C4-2B (cell line): ENCODE data around the gene ZBP1.

Experiments
- H3K27ac ChIP-seq: fragments of 450-650 bp; 2 replicates; pipeline ENCODE4 v1.5.1; 2017
- ZFX ChIP-seq: fragments of 450-650 bp; IDR thresholded peaks from 2 replicates; pipeline ENCODE4 v1.6.1; 2017
- TF ChIP-seq, protein P1 (sequence below): fragments of 450-650 bp; conservative IDR thresholded peaks from 2 replicates; pipeline ENCODE4 v1.5.1; 2017; ENCODE audit warnings: mild to moderate bottlenecking

ZBP1 gene

DNA sequence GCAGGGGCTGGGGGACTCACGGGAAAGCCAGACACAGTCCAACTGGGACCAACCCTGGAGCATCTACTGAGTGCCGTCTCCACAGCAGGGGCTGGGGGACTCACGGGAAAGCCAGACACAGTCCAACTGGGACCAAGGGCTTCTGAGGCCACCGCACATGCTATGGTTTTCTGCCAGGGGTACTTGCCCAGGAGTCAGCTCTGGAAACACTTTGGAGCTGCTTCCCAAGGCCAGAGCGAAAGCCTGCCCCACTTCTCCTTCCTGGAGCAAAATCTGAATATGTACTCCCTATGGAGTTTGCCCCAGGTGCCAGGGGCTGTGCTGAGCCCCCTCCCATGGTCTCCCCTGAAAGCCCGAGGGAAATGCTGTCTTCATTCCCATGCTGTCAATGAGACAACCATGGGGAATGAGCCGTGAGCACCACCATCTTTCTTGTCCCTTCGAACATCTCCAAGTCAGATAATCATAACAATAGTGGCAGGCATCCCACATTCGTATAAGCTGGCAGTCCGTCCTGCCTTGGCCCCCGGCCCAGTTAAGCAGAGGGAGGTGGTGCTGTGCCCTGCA lies 40.8 kb downstream of the ZBP1 start:
- no peak overlapping the region for H3K27ac ChIP-seq
- TF ChIP-seq, protein P1, sequence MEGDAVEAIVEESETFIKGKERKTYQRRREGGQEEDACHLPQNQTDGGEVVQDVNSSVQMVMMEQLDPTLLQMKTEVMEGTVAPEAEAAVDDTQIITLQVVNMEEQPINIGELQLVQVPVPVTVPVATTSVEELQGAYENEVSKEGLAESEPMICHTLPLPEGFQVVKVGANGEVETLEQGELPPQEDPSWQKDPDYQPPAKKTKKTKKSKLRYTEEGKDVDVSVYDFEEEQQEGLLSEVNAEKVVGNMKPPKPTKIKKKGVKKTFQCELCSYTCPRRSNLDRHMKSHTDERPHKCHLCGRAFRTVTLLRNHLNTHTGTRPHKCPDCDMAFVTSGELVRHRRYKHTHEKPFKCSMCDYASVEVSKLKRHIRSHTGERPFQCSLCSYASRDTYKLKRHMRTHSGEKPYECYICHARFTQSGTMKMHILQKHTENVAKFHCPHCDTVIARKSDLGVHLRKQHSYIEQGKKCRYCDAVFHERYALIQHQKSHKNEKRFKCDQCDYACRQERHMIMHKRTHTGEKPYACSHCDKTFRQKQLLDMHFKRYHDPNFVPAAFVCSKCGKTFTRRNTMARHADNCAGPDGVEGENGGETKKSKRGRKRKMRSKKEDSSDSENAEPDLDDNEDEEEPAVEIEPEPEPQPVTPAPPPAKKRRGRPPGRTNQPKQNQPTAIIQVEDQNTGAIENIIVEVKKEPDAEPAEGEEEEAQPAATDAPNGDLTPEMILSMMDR, result no peak
- no peak for TF ChIP-seq ZFX

DNA sequence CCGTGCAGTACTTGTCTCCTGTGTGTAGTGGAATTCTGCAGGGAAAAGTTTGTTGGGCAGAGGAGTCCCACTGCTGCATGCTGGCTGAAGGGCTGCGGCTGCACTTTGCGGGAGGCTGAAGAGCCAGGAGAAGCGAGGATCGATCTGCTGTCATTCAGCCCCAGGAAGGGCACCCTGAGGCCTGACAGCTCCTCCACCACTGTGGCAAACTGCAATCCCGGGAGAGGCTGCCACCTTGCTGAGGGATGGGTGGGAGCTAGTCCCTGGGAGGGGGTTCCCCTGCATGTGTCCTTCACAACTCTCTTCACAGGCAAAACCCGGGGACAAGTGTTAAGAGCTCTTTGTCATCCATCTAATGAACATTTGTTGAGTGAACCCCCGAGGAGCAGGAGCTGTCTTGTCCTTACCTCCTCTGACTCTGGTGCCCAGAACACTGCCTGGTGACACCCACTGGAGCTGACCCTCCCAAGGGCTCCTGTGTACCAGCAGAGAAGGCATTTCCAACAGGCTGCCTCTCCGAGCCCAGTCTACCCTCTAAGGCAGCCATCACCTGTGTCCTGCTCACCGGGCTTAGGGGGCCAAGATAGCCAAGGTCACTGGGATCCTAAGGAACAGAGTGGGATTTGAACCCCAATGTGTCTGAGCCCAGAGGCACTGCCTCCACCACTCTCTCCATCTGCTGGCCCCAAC lies 41.6 kb downstream of the ZBP1 start:
- TF ChIP-seq, protein P1, result no peak
- no peak for TF ChIP-seq ZFX
- H3K27ac ChIP-seq, result no peak overlapping the region

DNA sequence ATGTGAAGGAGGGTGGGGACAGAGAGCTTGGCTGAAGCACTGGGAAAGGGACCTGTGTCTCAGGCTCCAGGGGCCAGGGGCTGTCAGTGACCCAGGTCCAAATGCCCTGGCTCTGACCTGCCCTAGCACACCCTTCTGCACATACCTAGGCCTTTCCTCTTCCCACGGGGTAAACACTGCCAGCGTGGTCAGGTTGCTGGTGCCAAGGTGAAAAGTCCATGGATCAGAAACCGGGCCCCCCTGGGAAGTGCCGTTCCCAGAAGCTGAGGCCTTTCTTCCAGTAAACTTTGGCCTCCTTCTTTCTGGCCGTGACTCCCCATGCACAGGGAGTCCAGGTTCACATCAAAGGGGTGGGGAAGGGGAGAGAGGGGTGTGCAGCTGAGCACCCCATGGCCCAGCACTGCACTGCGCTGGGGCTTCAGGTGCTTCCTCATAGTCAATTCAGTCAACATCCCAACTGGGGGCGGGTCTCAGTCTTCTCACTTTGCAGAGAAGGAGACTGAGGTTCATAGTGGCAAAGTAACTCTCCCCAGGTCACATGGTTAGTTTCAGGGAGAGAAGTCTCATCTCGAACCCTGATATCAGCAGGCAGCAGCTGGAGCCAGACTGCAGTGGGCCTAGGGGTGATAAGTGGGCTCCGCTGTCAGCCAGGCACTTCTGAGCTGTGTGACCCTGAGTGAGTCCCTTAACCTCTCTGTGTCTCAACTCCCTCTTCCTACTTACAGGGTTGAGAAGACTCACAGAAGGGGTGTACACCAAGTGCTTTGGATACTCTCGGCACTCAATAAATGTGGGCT lies 42.3 kb downstream of the ZBP1 start:
- TF ChIP-seq, protein P1, result no peak
- TF ChIP-seq ZFX, result no peak

DNA sequence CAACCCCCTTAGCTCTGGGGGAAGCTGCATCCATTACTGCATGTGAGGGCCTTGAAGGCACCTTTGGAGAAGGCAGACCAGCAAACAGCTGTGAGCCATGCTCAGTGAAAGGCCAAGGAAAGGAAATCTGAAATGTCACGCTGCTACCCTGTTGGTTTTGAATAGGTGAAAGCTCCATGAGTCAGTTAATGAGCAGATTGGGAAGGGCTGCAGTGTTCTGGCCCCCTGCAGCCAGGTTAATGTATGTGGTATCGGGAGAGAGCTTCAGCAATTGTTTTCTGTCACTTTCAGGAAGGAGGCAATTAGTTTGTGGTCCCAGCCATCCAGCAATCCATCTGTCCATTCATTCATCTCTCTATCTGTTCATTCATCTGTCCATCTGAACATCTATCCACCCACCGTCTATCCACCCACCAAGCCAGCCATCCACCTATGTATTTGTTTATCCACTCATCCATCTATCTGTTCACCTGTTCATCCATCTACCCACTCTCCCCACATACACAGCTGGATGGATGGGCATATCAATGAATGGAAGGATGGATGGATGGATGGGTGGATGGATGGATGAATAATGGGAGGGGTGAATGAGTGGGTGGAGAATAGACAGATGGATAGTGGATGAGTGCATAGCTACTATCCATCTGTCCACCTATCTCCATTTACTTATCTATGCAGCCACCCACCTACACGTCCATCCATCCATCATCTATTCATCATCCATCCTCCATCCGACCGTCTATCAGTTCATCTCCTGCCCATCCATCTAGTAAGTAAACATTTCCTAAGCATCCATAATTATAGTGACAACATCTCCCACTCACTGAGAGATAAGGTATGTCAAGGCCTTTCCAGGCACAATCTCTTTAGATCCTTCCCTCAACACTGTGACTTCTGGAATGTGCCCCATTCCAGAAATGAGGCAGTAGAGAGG lies 43.3 kb downstream of the ZBP1 start:
- TF ChIP-seq, protein P1, result no peak
- H3K27ac ChIP-seq, result no peak overlapping the region

More for the DNA sequence above, 42.3 kb downstream of the ZBP1 start:
- no peak overlapping the region for H3K27ac ChIP-seq

DNA sequence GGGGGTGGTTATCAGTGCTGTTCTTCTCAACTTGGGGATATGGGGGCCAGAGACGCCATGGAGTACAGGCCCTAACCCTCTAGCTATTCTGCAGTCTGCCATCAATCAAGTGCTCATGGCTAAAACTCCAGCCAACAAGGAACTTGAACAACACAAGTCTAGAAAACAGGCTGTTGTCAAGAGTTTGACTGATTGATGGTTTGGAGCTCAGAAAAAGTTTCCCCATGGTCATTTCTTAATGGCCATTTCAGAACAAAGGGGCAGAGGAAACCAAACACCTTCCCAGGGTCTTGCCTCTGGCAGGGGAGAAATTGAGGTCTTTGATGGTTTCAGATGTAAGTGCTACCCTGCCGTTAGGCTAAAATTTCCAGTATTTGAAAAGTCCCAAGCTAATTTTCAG lies 44.2 kb downstream of the ZBP1 start:
- no peak overlapping the region for H3K27ac ChIP-seq
- no peak for TF ChIP-seq ZFX
- TF ChIP-seq, protein P1, result no peak

DNA sequence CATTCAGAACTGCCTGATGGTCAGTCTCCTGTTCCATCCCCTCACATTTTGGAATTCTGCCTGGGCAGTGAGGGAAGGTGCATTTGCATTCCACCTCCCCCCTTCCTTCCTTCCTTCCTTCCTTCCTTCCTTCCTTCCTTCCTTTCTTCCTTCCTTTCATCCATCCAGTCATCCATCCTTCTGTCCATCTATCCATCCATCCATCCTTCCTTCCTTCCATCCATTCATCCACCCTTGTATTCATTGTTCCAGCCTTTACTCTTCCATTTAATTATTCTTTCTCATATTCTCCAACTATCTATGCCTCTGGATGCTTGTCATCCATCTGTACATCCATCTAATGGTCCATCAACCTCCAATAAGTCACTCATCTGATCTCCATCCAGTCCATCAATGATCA lies 45.3 kb downstream of the ZBP1 start:
- no peak overlapping the region for H3K27ac ChIP-seq
- TF ChIP-seq ZFX, result no peak
- TF ChIP-seq, protein P1, result no peak
